ENCODE measurements around the gene ZNF284.

ZNF284 gene

GRCh38 chr19:44071824-44072542 lies at the start of gene ZNF284:
Gene ZNF284 (plus strand): TSS chr19:44072159. CDS start chr19:44076390, 4,231 bp downstream.
- peak; percentile 98 for ATAC-seq
- no peak for TF ChIP-seq CREB5 (CRISPR knock-in tag; IDR thresholded peaks at IDR 0.05; ENCODE audit: low read depth)
- no peak for TF ChIP-seq ZFP30 (CRISPR knock-in tag; IDR thresholded peaks at IDR 0.05)
- no peak for TF ChIP-seq CSRNP3 (CRISPR knock-in tag; IDR thresholded peaks at IDR 0.05)
- TF ChIP-seq ZFP3 (CRISPR knock-in tag; IDR thresholded peaks at IDR 0.05) = no peak
- no peak for TF ChIP-seq ZC3H10 (CRISPR knock-in tag; IDR thresholded peaks at IDR 0.05)
- TF ChIP-seq GLIS3 (CRISPR knock-in tag; IDR thresholded peaks at IDR 0.05) = no peak
- no peak for TF ChIP-seq ZNF565 (CRISPR knock-in tag; conservative IDR thresholded peaks at IDR 0.05; ENCODE audit: low read depth)
- TF ChIP-seq ZNF70 (CRISPR knock-in tag; IDR thresholded peaks at IDR 0.05) = no peak
- TF ChIP-seq ESRRG (CRISPR knock-in tag; IDR thresholded peaks at IDR 0.05) = no peak
- no peak for TF ChIP-seq SNAI2 (CRISPR knock-in tag; IDR thresholded peaks at IDR 0.05)
- no peak for TF ChIP-seq POU6F1 (CRISPR knock-in tag; IDR thresholded peaks at IDR 0.05; ENCODE audit: borderline replicate concordance, low read depth)
- TF ChIP-seq ARNTL (CRISPR knock-in tag; IDR thresholded peaks at IDR 0.05; ENCODE audit: borderline replicate concordance, low read depth) = no peak
- TF ChIP-seq TOX (CRISPR knock-in tag; IDR thresholded peaks at IDR 0.05; ENCODE audit: borderline replicate concordance) = no peak
- TF ChIP-seq RARB (CRISPR knock-in tag; IDR thresholded peaks at IDR 0.05) = no peak

GRCh38 chr19:44024900-44025216 lies 47.1 kb upstream of the ZNF284 start:
- ATAC-seq = no peak

More at GRCh38 chr19:44024900-44025216, 47.1 kb upstream of the ZNF284 start:
- TF ChIP-seq POU6F1 (CRISPR knock-in tag; IDR thresholded peaks at IDR 0.05; ENCODE audit: borderline replicate concordance, low read depth) (no peak), ESRRG (CRISPR knock-in tag; IDR thresholded peaks at IDR 0.05) (no peak), ZFP3 (CRISPR knock-in tag; IDR thresholded peaks at IDR 0.05) (no peak), TSHZ2 (CRISPR knock-in tag; IDR thresholded peaks at IDR 0.05) (no peak), ZNF70 (CRISPR knock-in tag; IDR thresholded peaks at IDR 0.05) (no peak), SNAI2 (CRISPR knock-in tag; IDR thresholded peaks at IDR 0.05) (no peak), ZFP30 (CRISPR knock-in tag; IDR thresholded peaks at IDR 0.05) (no peak), PATZ1 (CRISPR knock-in tag; IDR thresholded peaks at IDR 0.05; ENCODE audit: borderline replicate concordance) (no peak), ZNF8 (CRISPR knock-in tag; IDR thresholded peaks at IDR 0.05) (no peak), OSR1 (CRISPR knock-in tag; IDR thresholded peaks at IDR 0.05) (no peak), ZC3H10 (CRISPR knock-in tag; IDR thresholded peaks at IDR 0.05) (no peak), ARNTL (CRISPR knock-in tag; IDR thresholded peaks at IDR 0.05; ENCODE audit: borderline replicate concordance, low read depth) (no peak), TOX (CRISPR knock-in tag; IDR thresholded peaks at IDR 0.05; ENCODE audit: borderline replicate concordance) (no peak), CSRNP3 (CRISPR knock-in tag; IDR thresholded peaks at IDR 0.05) (no peak), GLIS3 (CRISPR knock-in tag; IDR thresholded peaks at IDR 0.05) (no peak), ZNF565 (CRISPR knock-in tag; conservative IDR thresholded peaks at IDR 0.05; ENCODE audit: low read depth) (no peak), CSDC2 (CRISPR knock-in tag; IDR thresholded peaks at IDR 0.05) (no peak)

Data from SK-N-SH treated with all-trans-retinoic acid at 6 μM for 48 hours (cell line).